ENCODE results near the gene ATP8A2. TPM values are rescaled to one million over a fixed set of nuclear protein-coding genes. Genes with fewer than 3 reads are reported as not detected.

Gene ATP8A2
- polyA plus RNA-seq, 3 donors = not detected

DNA sequence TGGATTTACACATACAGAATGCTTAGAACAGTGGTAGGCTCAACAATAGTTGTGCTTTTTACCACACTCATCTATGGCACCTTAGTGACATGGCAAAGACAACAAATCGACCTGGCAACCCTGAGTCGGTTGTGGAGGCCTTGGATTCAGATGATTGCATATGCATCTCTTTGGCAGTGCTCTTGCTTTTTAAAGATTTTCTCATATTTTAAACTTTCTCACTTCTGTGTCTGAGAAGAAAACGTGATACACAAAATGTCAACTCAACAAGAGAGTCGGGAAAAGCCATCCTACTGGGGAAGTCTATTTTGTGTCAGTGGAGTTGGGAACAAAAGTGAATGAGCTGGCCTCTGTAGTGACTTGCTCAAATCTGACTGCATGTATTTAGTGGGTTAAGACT lies 85.8 kb downstream of the ATP8A2 start:
- intact Hi-C loops (cut with micrococcal nuclease) = no loop called here
- Histone ChIP-seq H4K20me1 (ENCODE audit: insufficient read depth, low read length) (no peaks in the 10 kb centered on the region), H3K36me3 (replicated peaks in 1 of 2; ENCODE audit: control insufficient read depth in 1 of 2, insufficient read depth in 2 of 2, low read length in 2 of 2) (no peaks in the 10 kb centered on the region), H3K27me3 (ENCODE audit: control insufficient read depth in 2 of 2, insufficient read depth in 2 of 2, low read length in 2 of 2) (no peaks in the 10 kb centered on the region), H3K4me1 (ENCODE audit: control insufficient read depth in 1 of 2, insufficient read depth in 2 of 2, low read length in 2 of 2) (no peaks in the 10 kb centered on the region), H3K4me3 (replicated peaks in 1 of 3; ENCODE audit: low read depth in 2 of 3, low read length in 3 of 3) (no peak overlapping the region), H3K4me2 (replicated peaks; ENCODE audit: extremely low read depth, low read length, poor library complexity, severe bottlenecking) (no peak overlapping the region), H3K9me3 (replicated peaks in 1 of 2; ENCODE audit: control insufficient read depth in 1 of 2, insufficient read depth in 1 of 2, low read length in 2 of 2) (no peaks in the 10 kb centered on the region), H3K79me2 (ENCODE audit: insufficient read depth, low read length) (no peaks in the 10 kb centered on the region), H3K27ac (ENCODE audit: low read depth in 1 of 2, low read length in 2 of 2) (no peak overlapping the region), H3K9ac (ENCODE audit: insufficient read depth, low read length, poor library complexity, severe bottlenecking) (no peak overlapping the region), H2AFZ (ENCODE audit: insufficient read depth, low read depth, low read length, poor library complexity, severe bottlenecking) (no peak overlapping the region)
- Mint-ChIP-seq H3K4me3 (no peak overlapping the region), H3K36me3 (no peaks in the 10 kb centered on the region), H3K9me3 (peaks cover 0 to 5% (median 0%) of the 10 kb centered on the region in 7 donors), H3K4me1 (no peaks in the 10 kb centered on the region), H3K27ac (no peak overlapping the region), H3K27me3 (ENCODE audit: low read depth in 3 of 3) (peaks cover 0 to 8% (median 3%) of the 10 kb centered on the region in 3 donors)
- WGBS (ENCODE audit: insufficient coverage) = 73% methylated on average over 3 of the region's 4 CpGs
- no peak for DNase-seq
- TF ChIP-seq, protein P1, sequence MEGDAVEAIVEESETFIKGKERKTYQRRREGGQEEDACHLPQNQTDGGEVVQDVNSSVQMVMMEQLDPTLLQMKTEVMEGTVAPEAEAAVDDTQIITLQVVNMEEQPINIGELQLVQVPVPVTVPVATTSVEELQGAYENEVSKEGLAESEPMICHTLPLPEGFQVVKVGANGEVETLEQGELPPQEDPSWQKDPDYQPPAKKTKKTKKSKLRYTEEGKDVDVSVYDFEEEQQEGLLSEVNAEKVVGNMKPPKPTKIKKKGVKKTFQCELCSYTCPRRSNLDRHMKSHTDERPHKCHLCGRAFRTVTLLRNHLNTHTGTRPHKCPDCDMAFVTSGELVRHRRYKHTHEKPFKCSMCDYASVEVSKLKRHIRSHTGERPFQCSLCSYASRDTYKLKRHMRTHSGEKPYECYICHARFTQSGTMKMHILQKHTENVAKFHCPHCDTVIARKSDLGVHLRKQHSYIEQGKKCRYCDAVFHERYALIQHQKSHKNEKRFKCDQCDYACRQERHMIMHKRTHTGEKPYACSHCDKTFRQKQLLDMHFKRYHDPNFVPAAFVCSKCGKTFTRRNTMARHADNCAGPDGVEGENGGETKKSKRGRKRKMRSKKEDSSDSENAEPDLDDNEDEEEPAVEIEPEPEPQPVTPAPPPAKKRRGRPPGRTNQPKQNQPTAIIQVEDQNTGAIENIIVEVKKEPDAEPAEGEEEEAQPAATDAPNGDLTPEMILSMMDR (IDR thresholded peaks at IDR 0.05) = no peak

GRCh38 chr13:25462301-25463125 lies 90.7 kb downstream of the ATP8A2 start:
- H3K4me1 ChIP-seq (ENCODE audit: control insufficient read depth in 1 of 2, insufficient read depth in 2 of 2, low read length in 2 of 2) = no peaks in the 10 kb centered on the region
- H3K36me3 ChIP-seq (replicated peaks in 1 of 2; ENCODE audit: control insufficient read depth in 1 of 2, insufficient read depth in 2 of 2, low read length in 2 of 2) = no peaks in the 10 kb centered on the region
- no peaks in the 10 kb centered on the region for H3K79me2 ChIP-seq (ENCODE audit: insufficient read depth, low read length)
- H3K27me3 ChIP-seq (ENCODE audit: control insufficient read depth in 2 of 2, insufficient read depth in 2 of 2, low read length in 2 of 2) = peaks cover 0 to 5% of the 10 kb centered on the region in 2 donors
- no peak for DNase-seq
- H4K20me1 ChIP-seq (ENCODE audit: insufficient read depth, low read length) = no peaks in the 10 kb centered on the region
- TF ChIP-seq, protein P1 (IDR thresholded peaks at IDR 0.05) = no peak
- no peak overlapping the region for H3K4me3 ChIP-seq (replicated peaks in 1 of 3; ENCODE audit: low read depth in 2 of 3, low read length in 3 of 3)
- H3K27ac Mint-ChIP-seq = no peak overlapping the region
- no peaks in the 10 kb centered on the region for H3K4me1 Mint-ChIP-seq
- 86% methylated on average over 7 of the region's 9 CpGs for WGBS (ENCODE audit: insufficient coverage)
- no peak overlapping the region for H3K9ac ChIP-seq (ENCODE audit: insufficient read depth, low read length, poor library complexity, severe bottlenecking)
- no peaks in the 10 kb centered on the region for H3K9me3 ChIP-seq (replicated peaks in 1 of 2; ENCODE audit: control insufficient read depth in 1 of 2, insufficient read depth in 1 of 2, low read length in 2 of 2)
- H3K36me3 Mint-ChIP-seq = no peaks in the 10 kb centered on the region
- H2AFZ ChIP-seq (ENCODE audit: insufficient read depth, low read depth, low read length, poor library complexity, severe bottlenecking) = no peak overlapping the region
- peaks cover 5 to 17% (median 17%) of the 10 kb centered on the region in 3 donors for H3K27me3 Mint-ChIP-seq (ENCODE audit: low read depth in 3 of 3)
- peaks cover 0 to 10% (median 6%) of the 10 kb centered on the region in 7 donors for H3K9me3 Mint-ChIP-seq
- no peak overlapping the region for H3K4me2 ChIP-seq (replicated peaks; ENCODE audit: extremely low read depth, low read length, poor library complexity, severe bottlenecking)
- intact Hi-C loops (cut with micrococcal nuclease) = no loop called here
- H3K27ac ChIP-seq (ENCODE audit: low read depth in 1 of 2, low read length in 2 of 2) = no peak overlapping the region
- no peak overlapping the region for H3K4me3 Mint-ChIP-seq

Measured in CD14-positive monocyte (primary cell).